Activated T-cell treated with anti-CD3 and anti-CD28 coated beads, Interleukin-2, amount 50 U/mL, for 24 hours (primary cell): ENCODE results near the gene CALCOCO2.
"Not testable (repeated sequence)": the region's sequence is repeated elsewhere in the genome, so short reads cannot be mapped to it uniquely, and the experiment has no call there.

Experiments
- DNase-seq: peaks from one replicate; pipeline ENCODE4 v3.0.0-alpha.2; 2020
- H3K27ac Mint-ChIP-seq: 2 replicates; pipeline ENCODE4 v1.8.0; 2020; ENCODE audit warnings: mild to moderate bottlenecking, mixed read lengths
- H3K27me3 Mint-ChIP-seq: 2 replicates; pipeline ENCODE4 v1.8.0; 2020; ENCODE audit warnings: mixed read lengths
- H3K36me3 Mint-ChIP-seq: 2 replicates; pipeline ENCODE4 v1.8.0; 2020; ENCODE audit warnings: low read depth, mixed read lengths
- H3K4me1 Mint-ChIP-seq: 2 replicates; pipeline ENCODE4 v1.8.0; 2020; ENCODE audit warnings: low read depth, mixed read lengths
- H3K4me3 Mint-ChIP-seq: 2 replicates; pipeline ENCODE4 v1.8.0; 2020; ENCODE audit warnings: mild to moderate bottlenecking, moderate library complexity, mixed read lengths
- H3K9me3 Mint-ChIP-seq: 2 replicates; pipeline ENCODE4 v1.8.0; 2020; ENCODE audit warnings: mixed read lengths

The CALCOCO2 gene

GRCh38 chr17:48814504-48814903 lies 16.3 kb upstream of the CALCOCO2 start:
- peaks cover 22% of the 10 kb centered on the region for H3K4me1 Mint-ChIP-seq
- H3K9me3 Mint-ChIP-seq, result no peaks in the 10 kb centered on the region
- peaks cover 55% of the 10 kb centered on the region for H3K27me3 Mint-ChIP-seq
- no peaks in the 10 kb centered on the region for H3K36me3 Mint-ChIP-seq
- peak; percentile 62 for DNase-seq
- no peak overlapping the region for H3K27ac Mint-ChIP-seq
- no peak overlapping the region for H3K4me3 Mint-ChIP-seq

DNA sequence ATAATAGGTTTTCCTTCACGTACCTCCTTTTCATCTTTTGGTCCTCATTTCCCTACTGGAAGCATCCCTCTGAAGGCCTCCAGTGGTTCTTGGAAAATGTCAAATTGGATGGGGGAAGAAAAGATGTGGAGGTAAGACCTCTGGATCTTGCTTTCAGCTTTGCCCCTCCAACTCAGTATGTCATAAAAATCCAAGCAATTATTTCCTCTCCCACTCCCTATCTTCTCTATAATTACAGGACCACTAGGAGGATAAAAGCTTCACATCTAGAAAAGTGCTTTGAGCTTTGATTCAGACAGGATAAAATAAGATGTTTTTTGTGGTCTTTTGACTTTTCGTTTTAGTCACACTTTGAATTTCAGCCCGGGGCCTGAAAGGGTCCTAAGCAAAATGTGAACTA lies 15.5 kb upstream of the CALCOCO2 start:
- Mint-ChIP-seq H3K4me3 (no peak overlapping the region), H3K27ac (no peak overlapping the region), H3K27me3 (peaks cover 61% of the 10 kb centered on the region), H3K4me1 (peaks cover 22% of the 10 kb centered on the region), H3K9me3 (no peaks in the 10 kb centered on the region), H3K36me3 (no peaks in the 10 kb centered on the region)
- DNase-seq, result no peak

DNA sequence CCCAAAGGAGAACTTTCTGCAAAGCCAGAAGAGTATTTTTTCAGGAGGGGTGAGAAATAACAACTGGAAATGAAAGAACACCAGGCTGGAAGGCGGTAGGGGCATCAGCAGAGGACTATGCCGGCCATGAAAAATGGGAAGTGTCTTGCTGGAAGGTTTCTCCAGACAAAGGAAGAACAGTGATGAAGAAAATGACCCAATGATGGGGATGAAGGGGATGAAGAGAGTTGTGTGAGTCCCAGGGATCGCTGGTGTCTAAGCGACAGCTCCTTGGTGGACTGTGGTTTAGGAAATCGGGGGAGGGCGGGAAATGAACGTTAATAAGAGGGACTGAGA lies 14.4 kb upstream of the CALCOCO2 start:
- H3K27ac Mint-ChIP-seq, result no peak overlapping the region
- no peaks in the 10 kb centered on the region for H3K9me3 Mint-ChIP-seq
- DNase-seq, result no peak
- H3K36me3 Mint-ChIP-seq, result no peaks in the 10 kb centered on the region
- peak overlapping the region; percentile 74 for H3K4me3 Mint-ChIP-seq
- peaks cover 22% of the 10 kb centered on the region for H3K4me1 Mint-ChIP-seq
- peaks cover 64% of the 10 kb centered on the region for H3K27me3 Mint-ChIP-seq

- no peaks in the 10 kb centered on the region for H3K36me3 Mint-ChIP-seq
- H3K9me3 Mint-ChIP-seq, result no peaks in the 10 kb centered on the region
- peaks cover 22% of the 10 kb centered on the region for H3K4me1 Mint-ChIP-seq
- H3K4me3 Mint-ChIP-seq, result peak within 1 kb of the TSS; percentile 74
- peaks cover 64% of the 10 kb centered on the region for H3K27me3 Mint-ChIP-seq
- peak; percentile 81 for DNase-seq
- no peak within 1 kb of the TSS for H3K27ac Mint-ChIP-seq
Observed at GRCh38 chr17:48816774-48817590, 13.9 kb upstream of the CALCOCO2 start, which contains the start of gene TTLL6. Gene TTLL6, minus strand, starts transcription at chr17:48817229. Its CDS starts 157 bp downstream, at chr17:48817072.

- H3K4me3 Mint-ChIP-seq, result no peak overlapping the region
- peaks cover 22% of the 10 kb centered on the region for H3K4me1 Mint-ChIP-seq
- no peak for DNase-seq
- peaks cover 67% of the 10 kb centered on the region for H3K27me3 Mint-ChIP-seq
- no peaks in the 10 kb centered on the region for H3K36me3 Mint-ChIP-seq
- no peaks in the 10 kb centered on the region for H3K9me3 Mint-ChIP-seq
- no peak overlapping the region for H3K27ac Mint-ChIP-seq
Observed at GRCh38 chr17:48818361-48818841, 12.4 kb upstream of the CALCOCO2 start.

GRCh38 chr17:48819466-48819865 lies 11.4 kb upstream of the CALCOCO2 start:
- DNase-seq, result no peak
- H3K36me3 Mint-ChIP-seq, result no peaks in the 10 kb centered on the region
- no peak overlapping the region for H3K27ac Mint-ChIP-seq
- peaks cover 60% of the 10 kb centered on the region for H3K27me3 Mint-ChIP-seq
- H3K4me1 Mint-ChIP-seq, result peaks cover 22% of the 10 kb centered on the region
- no peaks in the 10 kb centered on the region for H3K9me3 Mint-ChIP-seq
- H3K4me3 Mint-ChIP-seq, result no peak overlapping the region

DNA sequence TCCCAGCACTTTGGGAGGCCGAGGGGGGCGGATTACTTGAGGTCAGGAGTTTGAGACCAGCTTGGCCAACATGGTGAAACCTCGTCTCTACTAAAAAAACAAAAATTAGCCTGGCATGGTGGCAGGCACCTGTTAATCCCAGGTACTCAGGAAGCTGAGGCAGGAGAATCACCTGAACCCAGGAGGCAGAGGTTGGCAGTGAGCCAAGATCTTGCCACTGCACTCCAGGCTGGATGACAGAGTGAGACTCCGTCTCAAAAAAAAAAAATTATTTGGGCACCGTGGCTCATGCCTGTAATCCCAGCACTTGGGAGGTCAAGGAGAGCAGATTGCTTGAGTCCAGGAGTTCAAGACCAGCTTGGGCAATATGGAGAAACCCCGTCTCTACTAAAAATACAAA lies 9.9 kb upstream of the CALCOCO2 start:
- H3K9me3 Mint-ChIP-seq, DNase-seq, H3K27ac Mint-ChIP-seq, H3K4me3 Mint-ChIP-seq, H3K36me3 Mint-ChIP-seq: not testable (repeated sequence)
- Mint-ChIP-seq H3K27me3 (peaks cover 46% of the 10 kb centered on the region), H3K4me1 (peaks cover 13% of the 10 kb centered on the region)

DNA sequence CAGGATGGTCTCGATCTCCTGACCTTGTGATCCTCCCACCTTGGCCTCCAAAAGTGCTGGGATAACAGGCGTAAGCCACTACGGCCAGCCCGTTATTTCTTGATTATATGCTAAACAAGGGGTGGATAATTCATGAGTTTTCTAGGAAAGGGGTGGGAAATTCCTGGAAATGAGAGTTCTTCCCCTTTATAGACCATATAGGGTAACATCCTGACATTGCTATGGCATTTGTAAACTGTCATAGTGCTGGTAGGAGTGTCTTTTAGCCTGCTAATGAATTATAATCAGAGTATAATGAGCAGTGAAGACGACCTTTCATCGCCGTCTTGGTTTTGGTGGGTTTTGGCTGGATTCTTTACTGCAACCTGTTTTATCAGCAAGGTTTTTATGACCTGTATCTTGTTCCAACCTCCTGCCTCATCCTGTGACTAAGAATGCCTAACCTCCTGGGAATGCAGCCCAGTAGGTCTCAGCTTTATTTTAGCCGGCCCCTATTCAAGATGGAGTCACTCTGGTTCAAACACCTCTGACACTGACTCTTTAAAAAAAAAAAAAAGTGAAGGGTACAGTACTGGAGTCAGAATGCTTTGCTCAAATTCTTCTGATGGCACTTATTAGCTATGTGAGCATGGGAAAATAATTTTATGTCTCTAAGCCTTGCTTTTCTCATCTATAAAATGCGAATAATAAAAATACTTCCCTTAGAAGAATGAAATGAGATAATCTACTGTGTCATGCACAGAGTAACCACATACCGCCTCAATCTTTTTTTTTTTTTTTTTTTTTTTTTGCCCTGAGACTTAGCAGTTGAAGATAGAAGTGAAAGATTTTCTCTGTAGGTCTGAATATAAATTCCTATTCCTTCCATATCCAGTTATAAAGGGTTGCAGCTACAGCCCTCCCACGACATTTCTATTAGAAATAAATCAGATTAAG lies 5.1 kb upstream of the CALCOCO2 start:
- no peak overlapping the region for H3K27ac Mint-ChIP-seq
- DNase-seq, result no peak
- no peak overlapping the region for H3K4me3 Mint-ChIP-seq
- peaks cover 8% of the 10 kb centered on the region for H3K27me3 Mint-ChIP-seq
- no peaks in the 10 kb centered on the region for H3K9me3 Mint-ChIP-seq
- H3K36me3 Mint-ChIP-seq, result no peaks in the 10 kb centered on the region
- H3K4me1 Mint-ChIP-seq, result peaks cover 5% of the 10 kb centered on the region

- H3K4me1 Mint-ChIP-seq, result peaks cover 56% of the 10 kb centered on the region
- no peaks in the 10 kb centered on the region for H3K9me3 Mint-ChIP-seq
- DNase-seq, result no peak
- no peaks in the 10 kb centered on the region for H3K27me3 Mint-ChIP-seq
- H3K4me3 Mint-ChIP-seq, result peak overlapping the region; percentile 95
- peaks cover 8% of the 10 kb centered on the region for H3K36me3 Mint-ChIP-seq
- peak overlapping the region; percentile 98 for H3K27ac Mint-ChIP-seq
Observed at GRCh38 chr17:48831549-48831883, 681 bp downstream of the CALCOCO2 start.

- Mint-ChIP-seq H3K36me3 (peaks cover 8% of the 10 kb centered on the region), H3K27ac (no peak overlapping the region), H3K4me1 (peaks cover 84% of the 10 kb centered on the region), H3K27me3 (no peaks in the 10 kb centered on the region), H3K9me3 (no peaks in the 10 kb centered on the region), H3K4me3 (no peak overlapping the region)
- DNase-seq, result no peak
Observed at GRCh38 chr17:48834973-48835372, 4.1 kb downstream of the CALCOCO2 start.

DNA sequence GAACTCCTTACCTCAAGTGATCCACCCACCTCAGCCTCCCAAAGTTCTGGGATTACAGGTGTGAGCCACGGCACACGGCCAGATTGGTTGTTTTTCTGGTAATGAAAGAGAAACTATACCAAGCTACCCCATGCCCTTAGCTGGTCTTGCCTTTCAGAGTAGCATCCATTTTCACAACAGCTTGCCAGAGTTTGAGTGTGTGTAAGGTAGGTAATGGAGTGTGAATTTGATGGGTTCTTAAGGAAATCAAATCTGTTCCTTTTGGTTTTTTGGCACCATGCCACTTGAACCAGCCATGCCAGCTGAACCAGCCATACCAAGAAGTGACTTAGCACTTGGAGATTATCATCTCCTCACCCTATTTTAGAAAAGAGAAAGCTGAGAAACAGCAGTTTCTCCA lies 5.1 kb downstream of the CALCOCO2 start:
- Mint-ChIP-seq H3K9me3 (no peaks in the 10 kb centered on the region), H3K27me3 (no peaks in the 10 kb centered on the region), H3K36me3 (peaks cover 7% of the 10 kb centered on the region), H3K4me1 (peaks cover 88% of the 10 kb centered on the region), H3K4me3 (no peak overlapping the region), H3K27ac (no peak overlapping the region)
- DNase-seq, result no peak

GRCh38 chr17:48837458-48837857 lies 6.6 kb downstream of the CALCOCO2 start:
- not testable (repeated sequence) for DNase-seq, H3K27me3 Mint-ChIP-seq
- peak overlapping the region; percentile 45 for H3K4me3 Mint-ChIP-seq

GRCh38 chr17:48840441-48840840 lies 9.6 kb downstream of the CALCOCO2 start:
- DNase-seq, result no peak
- no peak overlapping the region for H3K4me3 Mint-ChIP-seq
- peaks cover 32% of the 10 kb centered on the region for H3K36me3 Mint-ChIP-seq
- H3K4me1 Mint-ChIP-seq, result peaks cover 68% of the 10 kb centered on the region
- H3K27ac Mint-ChIP-seq, result no peak overlapping the region
- no peaks in the 10 kb centered on the region for H3K27me3 Mint-ChIP-seq
- no peaks in the 10 kb centered on the region for H3K9me3 Mint-ChIP-seq

More at GRCh38 chr17:48837458-48837857, 6.6 kb downstream of the CALCOCO2 start:
- not testable (repeated sequence) for H3K9me3 Mint-ChIP-seq
- Mint-ChIP-seq H3K4me1 (peaks cover 87% of the 10 kb centered on the region), H3K36me3 (peaks cover 10% of the 10 kb centered on the region), H3K27ac (peak overlapping the region; percentile 60)

DNA sequence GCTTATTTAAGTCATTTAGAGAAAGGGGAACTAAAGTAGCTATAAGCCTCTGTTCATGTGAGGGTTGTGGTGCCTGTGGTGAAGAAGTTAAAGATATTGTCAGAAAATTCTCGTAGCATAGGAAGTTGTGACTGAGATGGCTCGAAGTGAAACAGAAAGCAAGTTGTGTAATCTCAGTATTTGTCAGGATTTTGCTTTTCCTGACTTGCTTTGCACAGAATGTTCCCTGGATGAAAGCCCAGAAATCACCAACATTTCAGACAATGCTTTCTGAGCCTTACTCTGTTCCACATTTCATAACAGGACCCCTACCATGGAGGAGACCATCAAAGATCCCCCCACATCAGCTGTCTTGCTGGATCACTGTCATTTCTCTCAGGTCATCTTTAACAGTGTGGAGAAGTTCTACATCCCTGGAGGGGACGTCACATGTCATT lies 10.6 kb downstream of the CALCOCO2 start:
- Mint-ChIP-seq H3K4me3 (peak overlapping the region; percentile 21), H3K36me3 (peaks cover 37% of the 10 kb centered on the region), H3K4me1 (peaks cover 58% of the 10 kb centered on the region), H3K27me3 (no peaks in the 10 kb centered on the region), H3K27ac (peak overlapping the region; percentile 73), H3K9me3 (no peaks in the 10 kb centered on the region)
- no peak for DNase-seq

DNA sequence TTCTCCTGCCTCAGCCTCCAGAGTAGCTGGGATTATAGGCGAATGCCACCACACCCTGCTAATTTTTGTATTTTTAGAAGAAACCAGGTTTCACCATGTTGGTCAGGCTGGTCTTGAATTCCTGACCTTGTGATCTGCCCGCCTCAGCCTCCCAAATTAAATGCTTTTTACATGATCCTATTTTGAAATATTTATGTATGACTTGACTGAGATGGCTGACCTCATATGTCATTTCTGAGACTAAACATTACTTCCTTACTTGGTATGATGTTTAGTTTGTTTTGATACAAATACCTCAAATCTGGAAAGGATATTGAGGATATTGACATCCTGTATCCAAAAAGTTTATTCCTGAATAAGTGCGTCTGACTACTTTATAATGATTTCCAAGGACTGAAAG lies 11.9 kb downstream of the CALCOCO2 start:
- H3K36me3 Mint-ChIP-seq, result peaks cover 44% of the 10 kb centered on the region

More for the DNA sequence above, 11.9 kb downstream of the CALCOCO2 start:
- no peak for DNase-seq
- no peaks in the 10 kb centered on the region for H3K9me3 Mint-ChIP-seq
- H3K27ac Mint-ChIP-seq, result no peak overlapping the region
- peaks cover 46% of the 10 kb centered on the region for H3K4me1 Mint-ChIP-seq
- H3K4me3 Mint-ChIP-seq, result no peak overlapping the region
- H3K27me3 Mint-ChIP-seq, result no peaks in the 10 kb centered on the region
